Esophagus squamous epithelium (tissue), 4 donors: Measurements from ENCODE around the gene RIMBP2.

ENCODE experiments used
- POLR2A ChIP-seq, 4 donors: fragments of 450-650 bp; IDR thresholded peaks; one replicate each; pipeline ENCODE4 v1.6.1; 2017; ENCODE audit warnings: antibody characterized with exemption in 4 of 4, mild to moderate bottlenecking in 4 of 4, moderate library complexity in 3 of 4
- TF ChIP-seq, protein P1 (sequence below), 6 experiments: fragments of 450-650 bp in 4 of 6; fragments of 200-600 bp in 2 of 6; sonication (generic) in 2 of 6; IDR thresholded peaks; one replicate each; pipeline ENCODE4 v1.5.1; 2016 to 2019; ENCODE audit warnings: antibody characterized with exemption in 6 of 6, mild to moderate bottlenecking in 4 of 6, moderate library complexity in 4 of 6

DNA sequence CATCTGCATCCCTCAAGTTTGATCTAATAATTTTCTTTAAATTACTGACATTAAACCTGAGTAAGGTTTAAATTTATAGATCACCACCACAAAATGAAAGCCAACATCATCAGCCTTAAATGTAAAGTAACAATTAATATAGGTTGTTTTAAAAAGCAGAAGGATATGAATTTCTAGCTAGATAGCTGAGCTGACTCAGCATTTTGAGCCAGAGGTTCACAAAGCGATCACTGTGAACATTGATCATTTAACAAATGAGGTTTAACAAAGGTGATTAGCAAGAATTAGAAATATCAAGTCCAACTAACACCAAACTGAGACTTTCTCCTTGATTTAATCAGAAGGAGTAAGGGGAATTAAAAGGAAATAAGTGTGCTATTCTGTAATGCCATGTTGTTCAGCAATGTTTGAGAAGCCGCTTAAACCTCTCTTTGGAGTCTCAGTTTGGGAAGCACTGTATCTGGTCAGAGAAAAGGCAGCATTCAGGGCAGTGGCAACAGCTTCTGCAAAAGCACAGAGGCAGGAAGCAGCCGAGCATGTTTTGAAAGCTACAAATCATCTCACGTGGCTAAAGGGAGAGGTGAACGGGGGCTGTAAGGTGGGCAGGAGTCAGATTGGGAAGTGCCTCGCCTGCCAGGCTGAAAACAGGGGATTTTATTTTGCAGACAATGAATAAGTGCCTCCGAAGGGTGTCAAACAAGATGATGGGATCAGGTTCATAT lies 19.6 kb downstream of the RIMBP2 start:
- TF ChIP-seq, protein P1, sequence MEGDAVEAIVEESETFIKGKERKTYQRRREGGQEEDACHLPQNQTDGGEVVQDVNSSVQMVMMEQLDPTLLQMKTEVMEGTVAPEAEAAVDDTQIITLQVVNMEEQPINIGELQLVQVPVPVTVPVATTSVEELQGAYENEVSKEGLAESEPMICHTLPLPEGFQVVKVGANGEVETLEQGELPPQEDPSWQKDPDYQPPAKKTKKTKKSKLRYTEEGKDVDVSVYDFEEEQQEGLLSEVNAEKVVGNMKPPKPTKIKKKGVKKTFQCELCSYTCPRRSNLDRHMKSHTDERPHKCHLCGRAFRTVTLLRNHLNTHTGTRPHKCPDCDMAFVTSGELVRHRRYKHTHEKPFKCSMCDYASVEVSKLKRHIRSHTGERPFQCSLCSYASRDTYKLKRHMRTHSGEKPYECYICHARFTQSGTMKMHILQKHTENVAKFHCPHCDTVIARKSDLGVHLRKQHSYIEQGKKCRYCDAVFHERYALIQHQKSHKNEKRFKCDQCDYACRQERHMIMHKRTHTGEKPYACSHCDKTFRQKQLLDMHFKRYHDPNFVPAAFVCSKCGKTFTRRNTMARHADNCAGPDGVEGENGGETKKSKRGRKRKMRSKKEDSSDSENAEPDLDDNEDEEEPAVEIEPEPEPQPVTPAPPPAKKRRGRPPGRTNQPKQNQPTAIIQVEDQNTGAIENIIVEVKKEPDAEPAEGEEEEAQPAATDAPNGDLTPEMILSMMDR (IDR thresholded peaks at IDR 0.05), result no peak
- no peak for TF ChIP-seq POLR2A (IDR thresholded peaks at IDR 0.05)
